Activated CD4-positive, alpha-beta T cell treated with anti-CD3 and anti-CD28 coated beads, Interleukin-2, amount 50 U/mL, for 1 hour (primary cell): ENCODE data around the gene KIRREL3.

Experiments used
- DNase-seq: peaks from one replicate; pipeline ENCODE4 v3.0.0-alpha.2; 2020

Gene KIRREL3

GRCh38 chr11:126949066-126949891 is 51.3 kb downstream of the KIRREL3 start:
- no peak for DNase-seq

- no peak for DNase-seq
Observed at GRCh38 chr11:126948563-126948962, 52.0 kb downstream of the KIRREL3 start.

- no peak for DNase-seq
Observed at GRCh38 chr11:126945319-126945718, 55.3 kb downstream of the KIRREL3 start.

- DNase-seq: no peak
Observed at GRCh38 chr11:126943316-126943715, 57.3 kb downstream of the KIRREL3 start.

GRCh38 chr11:126942146-126942545 is 58.4 kb downstream of the KIRREL3 start:
- no peak for DNase-seq

- no peak for DNase-seq
Observed at GRCh38 chr11:126939552-126939951, 61.0 kb downstream of the KIRREL3 start.

GRCh38 chr11:126938718-126939117 is 61.9 kb downstream of the KIRREL3 start:
- no peak for DNase-seq

GRCh38 chr11:126930091-126930841 is 70.3 kb downstream of the KIRREL3 start:
- DNase-seq: no peak

- DNase-seq: no peak
Observed at GRCh38 chr11:126929179-126930061, 71.2 kb downstream of the KIRREL3 start.

GRCh38 chr11:126927623-126928022 is 72.9 kb downstream of the KIRREL3 start:
- DNase-seq: no peak

GRCh38 chr11:126926376-126926791 is 74.2 kb downstream of the KIRREL3 start:
- no peak for DNase-seq

GRCh38 chr11:126925321-126926093 is 75.1 kb downstream of the KIRREL3 start:
- DNase-seq: no peak

GRCh38 chr11:126924376-126925040 is 76.1 kb downstream of the KIRREL3 start:
- no peak for DNase-seq

- DNase-seq: no peak
Observed at GRCh38 chr11:126920833-126921232, 79.7 kb downstream of the KIRREL3 start.

- DNase-seq: no peak
Observed at GRCh38 chr11:126919147-126919823, 81.3 kb downstream of the KIRREL3 start.

- DNase-seq: no peak
Observed at GRCh38 chr11:126918556-126918955, 82.0 kb downstream of the KIRREL3 start.

- no peak for DNase-seq
Observed at GRCh38 chr11:126917531-126918204, 82.9 kb downstream of the KIRREL3 start.

- no peak for DNase-seq
Observed at GRCh38 chr11:126915430-126915829, 85.1 kb downstream of the KIRREL3 start.

- no peak for DNase-seq
Observed at GRCh38 chr11:126914941-126915340, 85.6 kb downstream of the KIRREL3 start.

- DNase-seq: no peak
Observed at GRCh38 chr11:126914166-126914565, 86.4 kb downstream of the KIRREL3 start.

GRCh38 chr11:126904520-126904919 is 96.0 kb downstream of the KIRREL3 start:
- DNase-seq: no peak
